Measurements from ENCODE around the gene GNG12. TPM values are rescaled to one million over a fixed set of nuclear protein-coding genes. Genes with fewer than 3 reads are reported as not detected.
A peak's percentile ranks its signal among the peaks of the same experiment; 100 is the strongest.

The GNG12 gene
- total RNA-seq, 1 donor, result 201 TPM

DNA sequence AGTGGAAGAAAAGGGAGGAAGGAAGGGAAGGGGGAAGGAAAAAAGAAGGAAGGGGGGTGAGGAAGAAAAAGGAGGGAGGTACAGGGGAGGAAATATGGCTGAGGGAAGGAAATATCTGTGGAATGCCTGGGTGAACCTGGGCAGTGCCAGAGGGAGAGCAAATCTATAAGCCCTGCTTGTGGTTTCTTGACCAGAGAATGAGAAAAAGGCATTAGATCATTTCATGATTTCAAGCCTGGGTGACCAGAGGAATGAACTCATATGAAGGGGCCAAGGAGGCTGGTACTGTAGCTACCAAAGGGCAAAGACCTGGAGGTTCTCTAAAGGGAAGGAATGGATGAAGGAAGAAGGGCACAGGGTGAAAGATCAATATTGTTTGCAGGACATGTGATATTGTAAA, 31.4 kb downstream of the GNG12 start:
- TF ChIP-seq, protein P1, sequence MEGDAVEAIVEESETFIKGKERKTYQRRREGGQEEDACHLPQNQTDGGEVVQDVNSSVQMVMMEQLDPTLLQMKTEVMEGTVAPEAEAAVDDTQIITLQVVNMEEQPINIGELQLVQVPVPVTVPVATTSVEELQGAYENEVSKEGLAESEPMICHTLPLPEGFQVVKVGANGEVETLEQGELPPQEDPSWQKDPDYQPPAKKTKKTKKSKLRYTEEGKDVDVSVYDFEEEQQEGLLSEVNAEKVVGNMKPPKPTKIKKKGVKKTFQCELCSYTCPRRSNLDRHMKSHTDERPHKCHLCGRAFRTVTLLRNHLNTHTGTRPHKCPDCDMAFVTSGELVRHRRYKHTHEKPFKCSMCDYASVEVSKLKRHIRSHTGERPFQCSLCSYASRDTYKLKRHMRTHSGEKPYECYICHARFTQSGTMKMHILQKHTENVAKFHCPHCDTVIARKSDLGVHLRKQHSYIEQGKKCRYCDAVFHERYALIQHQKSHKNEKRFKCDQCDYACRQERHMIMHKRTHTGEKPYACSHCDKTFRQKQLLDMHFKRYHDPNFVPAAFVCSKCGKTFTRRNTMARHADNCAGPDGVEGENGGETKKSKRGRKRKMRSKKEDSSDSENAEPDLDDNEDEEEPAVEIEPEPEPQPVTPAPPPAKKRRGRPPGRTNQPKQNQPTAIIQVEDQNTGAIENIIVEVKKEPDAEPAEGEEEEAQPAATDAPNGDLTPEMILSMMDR (IDR thresholded peaks at IDR 0.05; ENCODE audit: insufficient read depth, low read depth, low read length), result no peak
- no peak overlapping the region for H3K4me3 ChIP-seq (ENCODE audit: low read depth, low read length)
- no peak for DNase-seq (ENCODE audit: low read depth)

DNA sequence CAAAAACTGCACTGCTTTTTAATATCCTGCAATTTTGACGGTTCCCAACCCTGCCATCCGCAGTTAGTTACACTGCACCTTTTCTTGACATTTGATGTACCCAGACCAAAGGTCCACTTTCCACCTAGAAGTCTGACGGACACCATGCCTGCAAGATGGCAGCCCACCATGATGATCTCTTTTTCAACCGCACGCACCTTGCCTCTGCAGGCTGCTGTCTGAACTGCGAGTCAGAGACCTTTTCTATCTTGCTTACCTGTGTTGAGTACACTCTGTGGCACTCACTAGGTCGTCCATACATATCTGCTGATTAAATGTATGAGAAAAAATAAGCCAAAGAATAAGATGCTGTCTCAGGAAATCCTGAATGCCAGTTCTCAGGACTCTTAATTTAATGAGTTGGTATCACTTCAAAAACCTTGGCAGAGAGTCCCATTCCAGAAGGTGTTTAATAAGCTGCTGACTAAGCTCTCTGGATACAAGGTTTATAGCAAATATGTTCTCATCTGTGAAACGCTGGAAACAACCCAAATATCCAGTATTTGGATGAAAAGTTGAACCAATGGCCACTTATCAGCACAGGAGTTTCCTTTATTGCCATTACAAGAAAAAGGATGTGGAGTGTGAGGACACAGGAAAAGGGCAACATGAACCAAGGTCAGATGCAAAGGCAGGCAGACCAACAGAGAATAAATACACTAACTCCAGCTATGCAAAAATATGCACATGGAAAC, 37.9 kb downstream of the GNG12 start:
- no peak overlapping the region for H3K4me3 ChIP-seq (ENCODE audit: low read depth, low read length)
- TF ChIP-seq, protein P1 (IDR thresholded peaks at IDR 0.05; ENCODE audit: insufficient read depth, low read depth, low read length), result no peak
- no peak for DNase-seq (ENCODE audit: low read depth)

DNA sequence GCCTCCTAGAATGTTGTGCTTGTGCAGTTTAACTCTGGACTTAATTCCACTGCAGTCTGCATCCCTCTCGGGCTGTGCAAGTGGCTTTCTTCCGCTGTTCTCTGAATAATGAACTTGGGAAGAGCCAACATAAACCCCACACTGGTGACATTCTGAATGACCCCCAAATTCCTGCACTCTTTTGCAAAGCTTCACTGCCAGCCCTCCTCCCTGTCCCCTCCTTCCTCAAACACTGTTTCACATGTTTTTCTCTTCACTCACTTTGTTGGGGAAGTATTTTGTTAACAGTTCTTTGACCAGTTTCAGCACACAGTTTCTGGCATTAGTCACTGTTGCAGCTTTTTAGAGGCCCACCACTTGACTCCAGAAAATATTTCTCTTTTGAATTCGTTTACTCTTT, 39.7 kb downstream of the GNG12 start:
- no peak overlapping the region for H3K4me3 ChIP-seq (ENCODE audit: low read depth, low read length)
- no peak for DNase-seq (ENCODE audit: low read depth)

DNA sequence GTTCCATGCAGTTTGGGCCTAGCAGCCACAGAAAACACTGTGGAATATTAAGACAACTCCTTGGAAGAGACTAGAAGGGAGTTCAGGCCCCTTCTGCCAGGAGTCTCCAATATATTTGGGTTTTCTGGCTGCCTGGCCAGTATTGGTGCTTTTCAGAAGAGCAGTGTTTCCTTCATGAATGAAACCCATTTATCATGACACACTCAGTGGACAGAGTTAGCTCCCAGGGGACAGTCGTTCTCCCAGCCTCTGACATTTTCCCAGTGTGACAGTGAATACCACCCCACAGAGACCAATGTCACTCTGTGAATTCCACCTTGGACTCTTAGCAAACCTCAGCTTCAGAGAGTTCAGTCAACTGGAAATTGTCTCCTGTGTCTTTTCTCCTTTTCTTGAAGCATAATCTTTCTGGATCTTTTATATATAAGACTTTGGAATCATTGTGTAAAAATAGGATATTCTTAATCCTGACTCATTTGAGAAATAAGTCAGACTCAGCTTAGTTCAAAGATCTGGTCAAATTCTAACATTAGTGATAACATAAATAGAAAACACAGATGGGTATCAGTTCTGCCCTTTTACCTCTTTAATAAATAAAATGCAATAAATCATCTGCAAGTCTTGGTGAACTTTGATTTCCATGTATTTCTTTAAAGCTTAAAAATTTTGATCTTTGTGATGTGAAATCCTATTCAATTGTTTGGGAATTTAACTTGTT, 40.4 kb downstream of the GNG12 start:
- no peak for DNase-seq (ENCODE audit: low read depth)
- TF ChIP-seq, protein P1 (IDR thresholded peaks at IDR 0.05; ENCODE audit: insufficient read depth, low read depth, low read length), result no peak
- no peak overlapping the region for H3K4me3 ChIP-seq (ENCODE audit: low read depth, low read length)

More for the DNA sequence above, 39.7 kb downstream of the GNG12 start:
- TF ChIP-seq, protein P1 (IDR thresholded peaks at IDR 0.05; ENCODE audit: insufficient read depth, low read depth, low read length), result no peak

DNA sequence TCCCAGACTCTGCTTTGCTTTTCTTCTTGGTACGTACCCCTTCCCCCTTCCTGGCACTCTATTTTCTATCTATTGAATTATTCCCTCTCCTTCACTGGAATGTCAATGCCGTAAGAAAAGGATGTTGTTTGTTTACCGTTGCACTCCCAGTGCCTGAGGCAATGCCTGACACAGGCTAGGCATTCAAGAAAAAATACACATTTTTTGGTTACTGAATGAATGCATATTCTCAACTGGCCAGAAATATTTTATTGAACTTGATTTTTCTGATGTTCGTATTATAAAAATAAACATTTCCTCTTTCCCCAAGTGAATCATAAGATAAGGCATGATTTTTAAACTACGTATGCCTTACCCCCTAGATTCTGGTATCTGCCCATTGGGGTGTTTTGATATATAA, 41.2 kb downstream of the GNG12 start:
- peak; percentile 61 for DNase-seq (ENCODE audit: low read depth)
- H3K4me3 ChIP-seq (ENCODE audit: low read depth, low read length), result peak overlapping the region; percentile 13
- TF ChIP-seq, protein P1 (IDR thresholded peaks at IDR 0.05; ENCODE audit: insufficient read depth, low read depth, low read length), result no peak

DNA sequence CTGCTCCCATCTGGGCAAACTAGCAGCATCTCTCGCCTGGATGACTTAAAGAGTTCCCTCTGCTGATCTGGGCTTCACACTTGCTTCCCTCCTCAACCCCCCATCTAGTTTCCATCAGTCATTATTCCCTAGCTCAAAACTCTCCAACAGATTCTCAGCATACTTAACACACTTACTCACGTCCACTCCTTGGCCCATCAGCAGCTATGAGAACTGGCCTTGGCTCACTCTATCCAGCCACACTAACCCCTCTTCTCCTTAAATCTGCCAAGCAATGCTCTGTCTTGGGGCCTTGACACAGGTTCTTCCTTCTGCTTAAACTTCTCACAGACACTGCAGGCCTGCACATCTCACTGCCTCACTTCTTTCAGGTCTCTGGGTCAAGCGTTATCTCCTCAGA, 41.6 kb downstream of the GNG12 start:
- peak; percentile 72 for DNase-seq (ENCODE audit: low read depth)
- TF ChIP-seq, protein P1 (IDR thresholded peaks at IDR 0.05; ENCODE audit: insufficient read depth, low read depth, low read length), result no peak
- peak overlapping the region; percentile 13 for H3K4me3 ChIP-seq (ENCODE audit: low read depth, low read length)

Data from fibroblast of villous mesenchyme (primary cell).